HepG2 (cell line): Measurements from ENCODE around the gene KRTAP10-8. TPM values are rescaled to one million over a fixed set of nuclear protein-coding genes. Genes with fewer than 3 reads are reported as not detected.

Experiments used
- ATAC-seq: fragments of 200-7000 bp; cut with Tn5 transposase; 3 replicates; pipeline ENCODE4 v1.9.1; 2020; ENCODE audit warnings: mild to moderate bottlenecking, moderate library complexity
- BruUV-seq: library from RNA; stranded (reverse); fragments of 400-500 nt; replicated peaks from 2 replicates; lab custom pipeline; 2021; lab: Mats Ljungman, UMichigan
- CTCF ChIA-PET: fragments of 300-600 bp; formaldehyde crosslinking; extraction: SDS; loops from one replicate; lab custom pipeline; 2021; ENCODE audit warnings: low total read pairs, inconsistent platforms, low intra/inter-chr PET ratio; lab: Yijun Ruan, JAX
- POLR2A ChIA-PET: fragments of 350-600 bp; sonication (Branson Sonifier 250); formaldehyde crosslinking; loops from one replicate; lab custom pipeline; 2020; ENCODE audit warnings: antibody characterized with exemption, inconsistent platforms; lab: Yijun Ruan, JAX
- DNase-seq: peaks from one replicate; pipeline ENCODE4 v3.0.0-alpha.2; 2015; ENCODE audit warnings: low spot score
- FAIRE-seq: peaks from 3 replicates; lab custom pipeline; 2011; peaks lifted over from hg19 to GRCh38; lab: Jason Lieb, UNC
- H2AFZ ChIP-seq: one replicate; pipeline ENCODE4 v1.6.1; 2011; ENCODE audit warnings: low read length, inconsistent platforms
- H3K27ac ChIP-seq: fragments of 300-600 bp; 3 replicates; pipeline ENCODE4 v1.8.0; 2011; ENCODE audit warnings: mixed run types, mild to moderate bottlenecking, mixed read lengths, low read length, inconsistent platforms; ENCODE audit not compliant: insufficient read depth; ENCODE audit errors: extremely low read length
- H3K27me3 ChIP-seq, 2 experiments: fragments of 200-600 bp in 1 of 2; 2 replicates in 1 of 2; 3 replicates in 1 of 2; pipeline versions ENCODE4 v1.6.0 to v1.8.0; 2011; ENCODE audit warnings: low read length in 2 of 2, mild to moderate bottlenecking in 2 of 2, moderate library complexity in 2 of 2, inconsistent platforms in 1 of 2; ENCODE audit not compliant: insufficient read depth in 2 of 2, control insufficient read depth in 1 of 2
- H3K36me3 ChIP-seq, 2 experiments: fragments of 200-600 bp in 1 of 2; replicated peaks in 1 of 2; 2 replicates in 1 of 2; 3 replicates in 1 of 2; pipeline versions ENCODE4 v1.5.1 to v1.8.0; 2011; ENCODE audit warnings: low read length in 2 of 2, inconsistent platforms in 1 of 2; ENCODE audit not compliant: insufficient read depth in 2 of 2, control insufficient read depth in 1 of 2
- H3K4me1 ChIP-seq: 2 replicates; pipeline ENCODE4 v1.5.1; 2012; ENCODE audit warnings: low read length, inconsistent platforms; ENCODE audit not compliant: insufficient read depth
- H3K4me2 ChIP-seq: 2 replicates; pipeline ENCODE4 v1.6.0; 2011; ENCODE audit warnings: low read depth, low read length, inconsistent platforms
- H3K4me3 ChIP-seq, 3 experiments: fragments of 200-600 bp in 1 of 3; sonication (generic), shearing (Covaris generic) in 1 of 3; replicated peaks in 1 of 3; 2 replicates each; pipeline ENCODE4 v1.5.1; 2011 to 2016; ENCODE audit warnings: low read length in 3 of 3, inconsistent platforms in 2 of 3, low read depth in 2 of 3, mild to moderate bottlenecking in 2 of 3, control low read depth in 1 of 3, mixed read lengths in 1 of 3; ENCODE audit not compliant: insufficient read depth in 1 of 3
- H3K79me2 ChIP-seq: one replicate; pipeline ENCODE4 v1.6.1; 2011; ENCODE audit warnings: low read length, inconsistent platforms; ENCODE audit not compliant: insufficient read depth
- H3K9ac ChIP-seq: 2 replicates; pipeline ENCODE4 v1.6.0; 2011; ENCODE audit warnings: mild to moderate bottlenecking, low read depth, low read length, inconsistent platforms; ENCODE audit not compliant: insufficient read depth
- H3K9me3 ChIP-seq: 2 replicates; pipeline ENCODE4 v1.5.1; 2012; ENCODE audit warnings: mild to moderate bottlenecking, low read length
- H4K20me1 ChIP-seq: 2 replicates; pipeline ENCODE4 v1.6.0; 2011; ENCODE audit warnings: inconsistent platforms, mild to moderate bottlenecking, low read length, moderate library complexity; ENCODE audit not compliant: insufficient read depth
- CAMTA2 ChIP-seq: sonication (generic); formaldehyde crosslinking; IDR thresholded peaks from 2 replicates; pipeline ENCODE4 v1.4.0; 2020; ENCODE audit warnings: mild to moderate bottlenecking, missing genetic modification reagents, borderline replicate concordance
- GATA4 ChIP-seq: sonication (generic); IDR thresholded peaks from 2 replicates; pipeline ENCODE4 v1.6.1; 2016; ENCODE audit warnings: antibody characterized with exemption, low read depth, borderline replicate concordance
- HHEX ChIP-seq: IDR thresholded peaks from 2 replicates; pipeline ENCODE4 v1.6.1; 2016; ENCODE audit warnings: control low read depth
- KDM5B ChIP-seq: sonication (generic); formaldehyde crosslinking; IDR thresholded peaks from 2 replicates; pipeline ENCODE4 v1.4.0; 2020; ENCODE audit warnings: missing genetic modification reagents, mild to moderate bottlenecking, borderline replicate concordance
- PCBP2 ChIP-seq: fragments of 200-400 bp; formaldehyde crosslinking; optimal IDR thresholded peaks from 2 replicates; pipeline ENCODE3; 2018; ENCODE audit warnings: low read length, low read depth; ENCODE audit not compliant: poor library complexity, severe bottlenecking
- SAFB2 ChIP-seq: sonication (generic); formaldehyde crosslinking; IDR thresholded peaks from 2 replicates; pipeline ENCODE4 v1.5.1; 2020; ENCODE audit warnings: missing genetic modification reagents, low read depth, mild to moderate bottlenecking, borderline replicate concordance
- SATB2 ChIP-seq: sonication (generic); formaldehyde crosslinking; IDR thresholded peaks from 2 replicates; pipeline ENCODE4 v1.5.0; 2020; ENCODE audit warnings: missing genetic modification reagents
- ZNF367 ChIP-seq: sonication (generic); formaldehyde crosslinking; IDR thresholded peaks from 2 replicates; pipeline ENCODE4 v1.4.0; 2020; ENCODE audit warnings: missing genetic modification reagents, borderline replicate concordance
- ZNF430 ChIP-seq: sonication (generic); formaldehyde crosslinking; IDR thresholded peaks from 2 replicates; pipeline ENCODE4 v1.9.0; 2021; ENCODE audit warnings: mild to moderate bottlenecking, missing genetic modification reagents
- ZNF605 ChIP-seq: sonication (generic); formaldehyde crosslinking; IDR thresholded peaks from 2 replicates; pipeline ENCODE4 v1.8.0; 2022; ENCODE audit warnings: mild to moderate bottlenecking, missing genetic modification reagents
- ZNF713 ChIP-seq: sonication (generic); formaldehyde crosslinking; IDR thresholded peaks from 2 replicates; pipeline ENCODE4 v1.4.0; 2020; ENCODE audit warnings: mild to moderate bottlenecking, missing genetic modification reagents
- WGBS: methylation state at CpG from one replicate; pipeline ENCODE4 v1.1.6; 2017; ENCODE audit warnings: low lambda C conversion rate; 5-methylcytosine and 5-hydroxymethylcytosine counted together
- in situ Hi-C: cut with HindIII; loops from 2 replicates; pipeline ENCODE4 v1.10.0; 2017; ENCODE audit warnings: low pct_unique_long_range_greater_than_20kb; ENCODE audit not compliant: extremely low pct_ligation_motif_present
- intact Hi-C: fragments of 100-400 bp; cut with micrococcal nuclease; formaldehyde crosslinking; loops from one replicate; pipeline ENCODE4 v1.10.0; 2022; ENCODE audit not compliant: unreplicated experiment
- polyA plus RNA-seq, 8 experiments: library from polyadenylated mRNA; depleted of rRNA in 3 of 8; stranded (reverse) in 7 of 8; unstranded in 1 of 8; fragments of >200 nt; fragmentation: Illumina TruSeq in 4 of 8; extraction: Trizol in 4 of 8; gene quantifications; 2 replicates each; pipeline versions ENCODE4 v1.2.1 to v1.2.3, GENCODE V29; 2011 to 2016; ENCODE audit warnings: low read depth in 4 of 8, missing spikeins in 1 of 8, mixed read lengths in 1 of 8; ENCODE audit not compliant: insufficient read depth in 1 of 8
- total RNA-seq, 5 experiments: library from RNA; depleted of rRNA; stranded (reverse); fragments of >200 nt; fragmentation: Illumina TruSeq; extraction: Trizol; gene quantifications; 2 replicates each; pipeline ENCODE4 v1.2.3, GENCODE V29; 2016; ENCODE audit warnings: low read depth in 1 of 5
- TF ChIP-seq, protein P1 (sequence below): sonication (generic); formaldehyde crosslinking; IDR thresholded peaks from 2 replicates; pipeline ENCODE4 v1.4.0; 2020; ENCODE audit warnings: missing genetic modification reagents
- TF ChIP-seq, protein P2 (sequence below): sonication (generic); formaldehyde crosslinking; IDR thresholded peaks from 2 replicates; pipeline ENCODE4 v1.5.1; 2020; ENCODE audit warnings: missing genetic modification reagents, mild to moderate bottlenecking, borderline replicate concordance

The KRTAP10-8 gene
- total and polyA plus RNA-seq, 2 of the 13 experiments (the other 11 are each of a cell fraction or from before 2014, with no cell fraction given), result not detected

DNA sequence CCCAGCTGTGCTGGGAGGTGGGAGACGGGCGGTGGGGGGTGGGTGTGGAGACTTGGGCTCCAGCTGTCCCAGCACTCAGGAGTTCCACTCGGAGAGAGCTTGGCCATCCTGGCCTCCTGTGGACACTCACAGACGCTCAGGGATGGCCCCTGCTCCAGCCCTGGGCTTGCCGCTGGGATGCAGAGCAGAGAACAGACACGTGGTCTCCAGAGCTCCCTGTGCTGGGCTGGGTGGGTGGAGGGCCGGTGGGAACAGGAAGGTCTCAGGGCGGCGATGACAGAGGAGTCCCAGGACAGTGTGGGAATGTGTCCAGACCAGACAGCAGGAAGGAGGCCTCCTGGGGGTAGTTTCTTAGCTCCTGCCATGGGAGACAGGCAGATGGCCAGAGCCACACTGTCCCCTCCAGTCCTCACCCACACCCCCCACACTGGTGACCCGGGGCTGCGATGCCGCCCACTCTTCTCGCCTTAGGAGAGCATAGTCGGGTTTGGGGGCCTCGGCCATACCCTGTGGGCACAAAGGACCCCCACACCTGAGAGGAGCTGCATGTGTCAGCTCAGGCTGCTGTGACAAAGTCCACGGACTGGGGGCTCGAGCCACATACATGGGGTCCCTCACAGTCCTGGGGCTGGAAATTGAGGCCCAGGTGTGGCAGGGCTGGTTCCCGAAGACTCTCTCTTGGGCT is 17.0 kb downstream of the KRTAP10-8 start:
- H3K9ac ChIP-seq, result no peak overlapping the region
- DNase-seq, result no peak
- ChIA-PET POLR2A (no interaction called here), CTCF (no interaction called here)
- no peaks in the 10 kb centered on the region for H4K20me1 ChIP-seq
- ATAC-seq, result no peak; the same call in 2 of the 3 replicates
- BruUV-seq, result no TSS peak
- H3K4me3 ChIP-seq, result no peak overlapping the region
- no peaks in the 10 kb centered on the region for H3K36me3 ChIP-seq
- H3K79me2 ChIP-seq, result no peaks in the 10 kb centered on the region
- no peak for FAIRE-seq
- 0 out of 5 replicates have a peak, but pooled peaks cover 0 to 6% of the 10 kb centered on the region in 2 experiments for H3K27me3 ChIP-seq
- no peak overlapping the region for H2AFZ ChIP-seq
- WGBS, result 44% methylated on average over 7 of the region's 18 CpGs
- H3K4me1 ChIP-seq, result no peaks in the 10 kb centered on the region
- intact Hi-C loops, result no loop called here
- peaks cover 25% of the 10 kb centered on the region for H3K9me3 ChIP-seq
- in situ Hi-C loops, result no loop called here
- no peak for TF ChIP-seq CAMTA2 (CRISPR knock-in tag)
- H3K27ac ChIP-seq, result no peak overlapping the region
- no peak overlapping the region for H3K4me2 ChIP-seq

GRCh38 chr21:44630440-44630839 is 18.6 kb downstream of the KRTAP10-8 start:
- H2AFZ ChIP-seq, result no peak overlapping the region
- peaks cover 16% of the 10 kb centered on the region; the same call in 1 of the 2 replicates for H3K9me3 ChIP-seq
- no peak for DNase-seq
- 81% methylated on average over 2 of the region's 2 CpGs for WGBS
- BruUV-seq, result no TSS peak
- no peak overlapping the region for H3K9ac ChIP-seq
- no peak for TF ChIP-seq ZNF713
- TF ChIP-seq SAFB2 (CRISPR knock-in tag), result no peak
- TF ChIP-seq ZNF367, result no peak
- no peak for TF ChIP-seq ZNF430 (CRISPR knock-in tag)
- TF ChIP-seq, protein P1, sequence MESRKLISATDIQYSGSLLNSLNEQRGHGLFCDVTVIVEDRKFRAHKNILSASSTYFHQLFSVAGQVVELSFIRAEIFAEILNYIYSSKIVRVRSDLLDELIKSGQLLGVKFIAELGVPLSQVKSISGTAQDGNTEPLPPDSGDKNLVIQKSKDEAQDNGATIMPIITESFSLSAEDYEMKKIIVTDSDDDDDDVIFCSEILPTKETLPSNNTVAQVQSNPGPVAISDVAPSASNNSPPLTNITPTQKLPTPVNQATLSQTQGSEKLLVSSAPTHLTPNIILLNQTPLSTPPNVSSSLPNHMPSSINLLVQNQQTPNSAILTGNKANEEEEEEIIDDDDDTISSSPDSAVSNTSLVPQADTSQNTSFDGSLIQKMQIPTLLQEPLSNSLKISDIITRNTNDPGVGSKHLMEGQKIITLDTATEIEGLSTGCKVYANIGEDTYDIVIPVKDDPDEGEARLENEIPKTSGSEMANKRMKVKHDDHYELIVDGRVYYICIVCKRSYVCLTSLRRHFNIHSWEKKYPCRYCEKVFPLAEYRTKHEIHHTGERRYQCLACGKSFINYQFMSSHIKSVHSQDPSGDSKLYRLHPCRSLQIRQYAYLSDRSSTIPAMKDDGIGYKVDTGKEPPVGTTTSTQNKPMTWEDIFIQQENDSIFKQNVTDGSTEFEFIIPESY (CRISPR knock-in tag), result no peak
- TF ChIP-seq PCBP2, result no peak
- TF ChIP-seq GATA4, result no peak
- TF ChIP-seq KDM5B (CRISPR knock-in tag), result no peak
- TF ChIP-seq HHEX (CRISPR knock-in tag), result no peak
- TF ChIP-seq, protein P2, sequence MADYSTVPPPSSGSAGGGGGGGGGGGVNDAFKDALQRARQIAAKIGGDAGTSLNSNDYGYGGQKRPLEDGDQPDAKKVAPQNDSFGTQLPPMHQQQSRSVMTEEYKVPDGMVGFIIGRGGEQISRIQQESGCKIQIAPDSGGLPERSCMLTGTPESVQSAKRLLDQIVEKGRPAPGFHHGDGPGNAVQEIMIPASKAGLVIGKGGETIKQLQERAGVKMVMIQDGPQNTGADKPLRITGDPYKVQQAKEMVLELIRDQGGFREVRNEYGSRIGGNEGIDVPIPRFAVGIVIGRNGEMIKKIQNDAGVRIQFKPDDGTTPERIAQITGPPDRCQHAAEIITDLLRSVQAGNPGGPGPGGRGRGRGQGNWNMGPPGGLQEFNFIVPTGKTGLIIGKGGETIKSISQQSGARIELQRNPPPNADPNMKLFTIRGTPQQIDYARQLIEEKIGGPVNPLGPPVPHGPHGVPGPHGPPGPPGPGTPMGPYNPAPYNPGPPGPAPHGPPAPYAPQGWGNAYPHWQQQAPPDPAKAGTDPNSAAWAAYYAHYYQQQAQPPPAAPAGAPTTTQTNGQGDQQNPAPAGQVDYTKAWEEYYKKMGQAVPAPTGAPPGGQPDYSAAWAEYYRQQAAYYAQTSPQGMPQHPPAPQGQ (CRISPR knock-in tag), result no peak
- no peak for TF ChIP-seq ZNF605 (CRISPR knock-in tag)
- no peak for TF ChIP-seq SATB2 (CRISPR knock-in tag)
- no peak overlapping the region for H3K4me3 ChIP-seq
- in situ Hi-C loops, result no loop called here
- H3K4me1 ChIP-seq, result no peaks in the 10 kb centered on the region
- no peaks in the 10 kb centered on the region for H3K36me3 ChIP-seq
- ATAC-seq, result no peak
- FAIRE-seq, result no peak
- ChIA-PET CTCF (no interaction called here), POLR2A (no interaction called here)
- no peaks in the 10 kb centered on the region for H3K79me2 ChIP-seq
- H3K27ac ChIP-seq, result no peak overlapping the region
- intact Hi-C loops, result loop anchor here (10.0 kb wide), 1 partner anchor 64 kb away; the partner anchor contains the start of gene KRTAP10-12
- no peaks in the 10 kb centered on the region for H4K20me1 ChIP-seq
- no peak overlapping the region for H3K4me2 ChIP-seq
- 0 out of 5 replicates have a peak, but pooled peaks cover 0 to 6% of the 10 kb centered on the region in 2 experiments for H3K27me3 ChIP-seq
